Caco-2 (cell line): ENCODE data around the gene SHROOM1. TPM values are rescaled to one million over a fixed set of nuclear protein-coding genes. Genes with fewer than 3 reads are reported as not detected.

Source experiments
- BruUV-seq: library from RNA; stranded (reverse); fragments of 400-500 nt; replicated peaks from 2 replicates; lab custom pipeline; 2021; lab: Mats Ljungman, UMichigan
- CTCF ChIA-PET: fragments of 300-600 bp; sonication (Branson Sonifier 250); formaldehyde crosslinking; loops from one replicate; lab custom pipeline; 2022; ENCODE audit warnings: antibody characterized with exemption; lab: Charles Lee
- POLR2A ChIA-PET: fragments of 300-600 bp; sonication (Branson Sonifier 250); formaldehyde crosslinking; loops from one replicate; lab custom pipeline; 2022; ENCODE audit warnings: antibody characterized with exemption; lab: Charles Lee
- DNase-seq, 2 experiments: peaks; one replicate each; pipeline versions ENCODE4 v3.0.0 to v3.0.0-alpha.2; 2020 to 2022
- H3K27me3 ChIP-seq: replicated peaks from 2 replicates; pipeline ENCODE4 v1.6.0; 2011; ENCODE audit warnings: low read length; ENCODE audit not compliant: control insufficient read depth, insufficient read depth
- H3K36me3 ChIP-seq: 2 replicates; pipeline ENCODE4 v1.5.1; 2011; ENCODE audit warnings: low read length; ENCODE audit not compliant: control insufficient read depth, insufficient read depth
- H3K4me1 ChIP-seq: fragments of 250-450 bp; sonication (Bioruptor Pico); 2 replicates; pipeline ENCODE4 v1.5.1; 2020; ENCODE audit warnings: mild to moderate bottlenecking
- H3K4me3 ChIP-seq: 2 replicates; pipeline ENCODE4 v1.5.1; 2011; ENCODE audit warnings: low read depth, mild to moderate bottlenecking, control low read depth, low read length
- H3K9me3 ChIP-seq: fragments of 250-450 bp; sonication (Bioruptor Pico); 2 replicates; pipeline ENCODE4 v1.5.1; 2020; ENCODE audit warnings: mild to moderate bottlenecking, moderate library complexity
- H3K27ac Mint-ChIP-seq: one replicate; pipeline ENCODE4 v1.8.0; 2022; ENCODE audit warnings: mixed read lengths; ENCODE audit not compliant: unreplicated experiment
- H3K27me3 Mint-ChIP-seq: one replicate; pipeline ENCODE4 v1.8.0; 2022; ENCODE audit warnings: mixed read lengths; ENCODE audit not compliant: insufficient read depth, unreplicated experiment
- H3K36me3 Mint-ChIP-seq: one replicate; pipeline ENCODE4 v1.8.0; 2022; ENCODE audit warnings: mild to moderate bottlenecking, mixed read lengths; ENCODE audit not compliant: insufficient read depth, unreplicated experiment
- H3K4me1 Mint-ChIP-seq: one replicate; pipeline ENCODE4 v1.8.0; 2022; ENCODE audit warnings: low read depth, mixed read lengths; ENCODE audit not compliant: unreplicated experiment
- H3K4me3 Mint-ChIP-seq: one replicate; pipeline ENCODE4 v1.8.0; 2022; ENCODE audit warnings: mild to moderate bottlenecking, moderate library complexity, mixed read lengths; ENCODE audit not compliant: unreplicated experiment
- H3K9me3 Mint-ChIP-seq: one replicate; pipeline ENCODE4 v1.8.0; 2022; ENCODE audit warnings: mixed read lengths; ENCODE audit not compliant: unreplicated experiment
- intact Hi-C: fragments of 100-400 bp; cut with micrococcal nuclease; formaldehyde crosslinking; loops from one replicate; pipeline ENCODE4 v1.10.0; 2022; ENCODE audit not compliant: unreplicated experiment
- total RNA-seq: library from RNA; stranded (reverse); gene quantifications from 2 replicates; pipeline ENCODE4 v1.2.3, GENCODE V29; 2022
- TF ChIP-seq, protein P1 (sequence below), 2 experiments: fragments of 200-600 bp in 1 of 2; IDR thresholded peaks; 1 replicate in 1 of 2; 2 replicates in 1 of 2; pipeline versions ENCODE4 v1.5.1 to v1.8.0; 2011 to 2022; ENCODE audit warnings: antibody characterized with exemption in 1 of 2, control low read depth in 1 of 2, inconsistent platforms in 1 of 2, low read depth in 1 of 2, low read length in 1 of 2, mild to moderate bottlenecking in 1 of 2, moderate library complexity in 1 of 2; ENCODE audit not compliant: insufficient read depth in 1 of 2, severe bottlenecking in 1 of 2, unreplicated experiment in 1 of 2

The SHROOM1 gene
- total RNA-seq, 1 experiment from 2014 or later, result 17.4 TPM

- no peaks in the 10 kb centered on the region for H3K27me3 ChIP-seq
- DNase-seq, result peak; percentile 68 to 76
These were observed 17.5 kb downstream of the SHROOM1 start, which contains the start of gene SOWAHA for GRCh38 chr5:132812781-132813598. TSS of gene SOWAHA (plus strand) at chr5:132813302. CDS start at chr5:132813622, 320 bp downstream.

GRCh38 chr5:132812123-132812765 lies 18.2 kb downstream of the SHROOM1 start:
- CTCF ChIA-PET, result interaction anchor here (0.6 kb wide), 2 partner anchors 23 to 64 kb away, joined by 3 to 4 read pairs; no protein-coding TSS in a partner anchor
- Mint-ChIP-seq H3K4me1 (peaks cover 11% of the 10 kb centered on the region), H3K36me3 (no peaks in the 10 kb centered on the region), H3K27me3 (no peaks in the 10 kb centered on the region), H3K27ac (no peak overlapping the region), H3K4me3 (peak overlapping the region; percentile 76), H3K9me3 (no peaks in the 10 kb centered on the region)
- intact Hi-C loops, result loop anchor here (10.0 kb wide), 1 partner anchor 427 kb away; no protein-coding TSS in a partner anchor
- DNase-seq, result no peak
- POLR2A ChIA-PET, result interaction anchor here (0.6 kb wide), 1 partner anchor 213 kb away, joined by 4 read pairs; no protein-coding TSS in a partner anchor
- TF ChIP-seq, protein P1, sequence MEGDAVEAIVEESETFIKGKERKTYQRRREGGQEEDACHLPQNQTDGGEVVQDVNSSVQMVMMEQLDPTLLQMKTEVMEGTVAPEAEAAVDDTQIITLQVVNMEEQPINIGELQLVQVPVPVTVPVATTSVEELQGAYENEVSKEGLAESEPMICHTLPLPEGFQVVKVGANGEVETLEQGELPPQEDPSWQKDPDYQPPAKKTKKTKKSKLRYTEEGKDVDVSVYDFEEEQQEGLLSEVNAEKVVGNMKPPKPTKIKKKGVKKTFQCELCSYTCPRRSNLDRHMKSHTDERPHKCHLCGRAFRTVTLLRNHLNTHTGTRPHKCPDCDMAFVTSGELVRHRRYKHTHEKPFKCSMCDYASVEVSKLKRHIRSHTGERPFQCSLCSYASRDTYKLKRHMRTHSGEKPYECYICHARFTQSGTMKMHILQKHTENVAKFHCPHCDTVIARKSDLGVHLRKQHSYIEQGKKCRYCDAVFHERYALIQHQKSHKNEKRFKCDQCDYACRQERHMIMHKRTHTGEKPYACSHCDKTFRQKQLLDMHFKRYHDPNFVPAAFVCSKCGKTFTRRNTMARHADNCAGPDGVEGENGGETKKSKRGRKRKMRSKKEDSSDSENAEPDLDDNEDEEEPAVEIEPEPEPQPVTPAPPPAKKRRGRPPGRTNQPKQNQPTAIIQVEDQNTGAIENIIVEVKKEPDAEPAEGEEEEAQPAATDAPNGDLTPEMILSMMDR (IDR thresholded peaks at IDR 0.05; ENCODE audit: insufficient read depth in 1 of 2, low read depth in 1 of 2, low read length in 1 of 2, severe bottlenecking in 1 of 2, unreplicated experiment in 1 of 2), result no peak
- BruUV-seq, result no TSS peak
- Histone ChIP-seq H3K27me3 (no peaks in the 10 kb centered on the region), H3K4me3 (peak overlapping the region; percentile 44), H3K36me3 (no peaks in the 10 kb centered on the region), H3K9me3 (no peaks in the 10 kb centered on the region), H3K4me1 (peaks cover 10% of the 10 kb centered on the region)

More at GRCh38 chr5:132812781-132813598, 17.5 kb downstream of the SHROOM1 start, which contains the start of gene SOWAHA:
- Mint-ChIP-seq H3K4me1 (peaks cover 6% of the 10 kb centered on the region), H3K4me3 (peak within 1 kb of the TSS; percentile 76), H3K27ac (no peak within 1 kb of the TSS), H3K36me3 (no peaks in the 10 kb centered on the region), H3K9me3 (no peaks in the 10 kb centered on the region), H3K27me3 (no peaks in the 10 kb centered on the region)
- intact Hi-C loops, result loop anchor here (10.0 kb wide), 1 partner anchor 428 kb away; no protein-coding TSS in a partner anchor
- BruUV-seq, result no TSS peak
- Histone ChIP-seq H3K36me3 (no peaks in the 10 kb centered on the region), H3K9me3 (no peaks in the 10 kb centered on the region), H3K4me3 (peak within 1 kb of the TSS; percentile 44), H3K4me1 (peaks cover 6% of the 10 kb centered on the region)
- CTCF ChIA-PET, result interaction anchor here (0.6 to 1.0 kb wide), 2 partner anchors 23 to 58 kb away, joined by 3 to 5 read pairs; no protein-coding TSS in a partner anchor
- POLR2A ChIA-PET, result interaction anchor here (0.6 kb wide), 3 partner anchors 173 to 238 kb away, joined by 3 to 5 read pairs (median 4); no protein-coding TSS in a partner anchor
- TF ChIP-seq, protein P1 (IDR thresholded peaks at IDR 0.05; ENCODE audit: insufficient read depth in 1 of 2, low read depth in 1 of 2, low read length in 1 of 2, severe bottlenecking in 1 of 2, unreplicated experiment in 1 of 2), result no peak

DNA sequence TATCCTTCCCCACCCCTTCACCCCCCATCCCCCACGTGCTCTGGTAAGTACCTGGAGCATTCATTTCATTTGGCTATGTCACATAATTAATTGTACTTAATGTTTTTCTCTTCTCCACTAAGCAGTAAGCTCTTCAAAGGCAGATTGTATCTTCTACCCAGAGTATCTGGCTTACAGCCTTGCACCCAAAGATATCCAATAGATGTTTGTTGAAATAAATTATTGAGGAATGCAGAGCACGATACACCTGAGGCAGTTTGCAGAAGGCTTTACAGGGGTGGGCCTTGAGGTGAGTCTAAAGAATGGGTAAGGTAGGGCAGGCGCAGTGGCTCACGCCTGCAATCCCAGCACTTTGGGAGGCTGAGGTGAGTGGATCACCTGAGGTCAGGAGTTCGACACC lies 19.8 kb downstream of the SHROOM1 start:
- ChIA-PET POLR2A (no interaction called here), CTCF (no interaction called here)
- Histone ChIP-seq H3K27me3 (no peaks in the 10 kb centered on the region), H3K4me1 (peaks cover 17% of the 10 kb centered on the region), H3K4me3 (no peak overlapping the region), H3K9me3 (no peaks in the 10 kb centered on the region), H3K36me3 (no peaks in the 10 kb centered on the region)
- H3K4me3 Mint-ChIP-seq, result no peak overlapping the region
- TF ChIP-seq, protein P1 (IDR thresholded peaks at IDR 0.05; ENCODE audit: insufficient read depth in 1 of 2, low read depth in 1 of 2, low read length in 1 of 2, severe bottlenecking in 1 of 2, unreplicated experiment in 1 of 2), result no peak
- H3K9me3 Mint-ChIP-seq, result no peaks in the 10 kb centered on the region
- H3K4me1 Mint-ChIP-seq, result peaks cover 13% of the 10 kb centered on the region
- no peaks in the 10 kb centered on the region for H3K36me3 Mint-ChIP-seq
- BruUV-seq, result no TSS peak
- H3K27ac Mint-ChIP-seq, result no peak overlapping the region
- DNase-seq, result no peak
- intact Hi-C loops, result loop anchor here (10.0 kb wide), 1 partner anchor 426 kb away; no protein-coding TSS in a partner anchor
- H3K27me3 Mint-ChIP-seq, result no peaks in the 10 kb centered on the region
